CD4-positive, alpha-beta T cell treated with Interferon gamma for 1 hour (primary cell): Measurements from ENCODE around the gene GFRA3.

Experiments used
- DNase-seq: peaks from one replicate; pipeline ENCODE4 v3.0.0-alpha.2; 2020

Gene GFRA3

GRCh38 chr5:138246334-138246733 lies 28.1 kb downstream of the GFRA3 start:
- DNase-seq: no peak

GRCh38 chr5:138245717-138246116 lies 28.7 kb downstream of the GFRA3 start:
- DNase-seq: no peak

GRCh38 chr5:138243794-138244193 lies 30.6 kb downstream of the GFRA3 start:
- DNase-seq: no peak

- no peak for DNase-seq
Observed at GRCh38 chr5:138241688-138242571, 32.5 kb downstream of the GFRA3 start.

- DNase-seq: no peak
Observed at GRCh38 chr5:138240650-138241385, 33.6 kb downstream of the GFRA3 start.

GRCh38 chr5:138238034-138238433 lies 36.4 kb downstream of the GFRA3 start:
- DNase-seq: no peak

GRCh38 chr5:138234651-138235050 lies 39.8 kb downstream of the GFRA3 start:
- DNase-seq: no peak

- DNase-seq: no peak
Observed at GRCh38 chr5:138233280-138233679, 41.1 kb downstream of the GFRA3 start.

- DNase-seq: no peak
Observed at GRCh38 chr5:138230981-138231589, 43.3 kb downstream of the GFRA3 start.

- no peak for DNase-seq
Observed at GRCh38 chr5:138230261-138230660, 44.2 kb downstream of the GFRA3 start.

GRCh38 chr5:138229387-138229786 lies 45.0 kb downstream of the GFRA3 start:
- DNase-seq: no peak

- no peak for DNase-seq
Observed at GRCh38 chr5:138226910-138227309, 47.5 kb downstream of the GFRA3 start.

- no peak for DNase-seq
Observed at GRCh38 chr5:138224712-138225111, 49.7 kb downstream of the GFRA3 start.

- no peak for DNase-seq
Observed at GRCh38 chr5:138223532-138223931, 50.9 kb downstream of the GFRA3 start.

- DNase-seq: no peak
Observed at GRCh38 chr5:138216799-138217198, 57.6 kb downstream of the GFRA3 start.

- DNase-seq: peak; percentile 93
Observed at GRCh38 chr5:138213161-138214029, 61.0 kb downstream of the GFRA3 start, which contains the start of gene CDC23. Gene CDC23, minus strand, starts transcription at chr5:138213323. Its CDS starts 11 bp downstream, at chr5:138213312.

- DNase-seq: no peak
Observed at GRCh38 chr5:138212828-138213160, 61.6 kb downstream of the GFRA3 start.

GRCh38 chr5:138210985-138211384 lies 63.4 kb downstream of the GFRA3 start:
- DNase-seq: no peak
